Prostate gland (tissue), 2 donors: ENCODE measurements around the gene PTPRS. TPM values are rescaled to one million over a fixed set of nuclear protein-coding genes. Genes with fewer than 3 reads are reported as not detected.

ENCODE experiments used
- DNase-seq: peaks from one replicate; pipeline ENCODE4 v3.0.0-alpha.2; 2019; ENCODE audit warnings: low spot score
- H3K27ac ChIP-seq, 2 donors: fragments of 200-600 bp; sonication (generic); 2 replicates each; pipeline ENCODE4 v1.5.1; 2017 to 2019
- H3K27me3 ChIP-seq: fragments of 200-600 bp; sonication (generic); replicated peaks from 2 replicates; pipeline ENCODE4 v1.5.1; 2019; ENCODE audit not compliant: insufficient read depth
- H3K36me3 ChIP-seq, 2 donors: fragments of 200-600 bp; sonication (generic); 1 replicate in 1 of 2; 2 replicates in 1 of 2; pipeline versions ENCODE4 v1.5.1 to v1.8.1; 2017 to 2019
- H3K4me1 ChIP-seq: fragments of 200-600 bp; sonication (generic); replicated peaks from 2 replicates; pipeline ENCODE4 v1.5.1; 2019
- H3K4me3 ChIP-seq, 2 donors: fragments of 200-600 bp; sonication (generic); 2 replicates each; pipeline ENCODE4 v1.5.1; 2017 to 2019
- H3K9me3 ChIP-seq: fragments of 200-600 bp; sonication (generic); 2 replicates; pipeline ENCODE4 v1.5.1; 2017
- CTCF ChIP-seq, 4 experiments: fragments of 200-600 bp in 2 of 4; fragments of 450-650 bp in 2 of 4; sonication (generic) in 2 of 4; IDR thresholded peaks; 1 replicate in 3 of 4; 2 replicates in 1 of 4; pipeline ENCODE4 v1.5.1; 2016 to 2019; ENCODE audit warnings: antibody characterized with exemption in 4 of 4, mild to moderate bottlenecking in 2 of 4, moderate library complexity in 2 of 4
- POLR2A ChIP-seq: fragments of 450-650 bp; IDR thresholded peaks from one replicate; pipeline ENCODE4 v1.6.1; 2016; ENCODE audit warnings: antibody characterized with exemption, mild to moderate bottlenecking
- POLR2AphosphoS5 ChIP-seq: sonication (generic); formaldehyde crosslinking; IDR thresholded peaks from one replicate; pipeline ENCODE4 v1.6.1; 2017; ENCODE audit warnings: antibody characterized with exemption
- WGBS: methylation state at CpG from one replicate; pipeline ENCODE4 v1.1.5; 2018; 5-methylcytosine and 5-hydroxymethylcytosine counted together
- intact Hi-C: fragments of 100-400 bp; cut with DNase I; formaldehyde crosslinking; loops from one replicate; pipeline ENCODE4 v1.14.2; 2022
- total RNA-seq, 2 donors: library from RNA; depleted of rRNA; stranded (reverse); fragments of >200 nt; gene quantifications; one replicate each; pipeline ENCODE4 v1.1.0, GENCODE V29; 2016

PTPRS gene
- total RNA-seq, 2 donors from 2014 or later, result 221 to 379 TPM

GRCh38 chr19:5360003-5360780 lies 19.6 kb upstream of the PTPRS start:
- Histone ChIP-seq H3K36me3 (no peaks in the 10 kb centered on the region), H3K4me1 (no peaks in the 10 kb centered on the region), H3K27ac (no peak overlapping the region), H3K9me3 (no peaks in the 10 kb centered on the region), H3K4me3 (no peak overlapping the region), H3K27me3 (no peaks in the 10 kb centered on the region)
- no peak for DNase-seq
- WGBS, result 22% methylated on average over 9 of the region's 9 CpGs
- TF ChIP-seq CTCF (IDR thresholded peaks at IDR 0.05), result no peak
- no peak for TF ChIP-seq POLR2A
- TF ChIP-seq POLR2AphosphoS5, result no peak
- intact Hi-C loops, result no loop called here

- WGBS, result 59% methylated on average over 9 of the region's 9 CpGs
- H3K27me3 ChIP-seq, result no peaks in the 10 kb centered on the region
- H3K4me3 ChIP-seq, result no peak overlapping the region
- TF ChIP-seq POLR2A, result no peak
- no peak for TF ChIP-seq CTCF (IDR thresholded peaks at IDR 0.05)
- no peak for TF ChIP-seq POLR2AphosphoS5
- H3K9me3 ChIP-seq, result no peaks in the 10 kb centered on the region
- no peaks in the 10 kb centered on the region for H3K4me1 ChIP-seq
- DNase-seq, result no peak
- intact Hi-C loops, result no loop called here
- H3K36me3 ChIP-seq, result no peaks in the 10 kb centered on the region
- no peak overlapping the region for H3K27ac ChIP-seq
Observed at GRCh38 chr19:5358173-5358800, 17.7 kb upstream of the PTPRS start.

GRCh38 chr19:5357584-5357983 lies 17.0 kb upstream of the PTPRS start:
- no peak for DNase-seq
- Histone ChIP-seq H3K9me3 (no peaks in the 10 kb centered on the region), H3K27me3 (no peaks in the 10 kb centered on the region), H3K36me3 (no peaks in the 10 kb centered on the region), H3K27ac (no peak overlapping the region), H3K4me1 (no peaks in the 10 kb centered on the region), H3K4me3 (no peak overlapping the region)
- intact Hi-C loops, result no loop called here
- WGBS, result 76% methylated on average over 4 of the region's 4 CpGs
- no peak for TF ChIP-seq POLR2A
- no peak for TF ChIP-seq POLR2AphosphoS5
- no peak for TF ChIP-seq CTCF (IDR thresholded peaks at IDR 0.05)

- intact Hi-C loops, result no loop called here
- Histone ChIP-seq H3K9me3 (no peaks in the 10 kb centered on the region), H3K36me3 (no peaks in the 10 kb centered on the region), H3K27me3 (no peaks in the 10 kb centered on the region), H3K27ac (no peak overlapping the region), H3K4me1 (no peaks in the 10 kb centered on the region), H3K4me3 (no peak overlapping the region)
- TF ChIP-seq POLR2AphosphoS5, result no peak
- TF ChIP-seq CTCF (IDR thresholded peaks at IDR 0.05), result no peak
- TF ChIP-seq POLR2A, result no peak
- WGBS, result 15% methylated on average over 13 of the region's 13 CpGs
- no peak for DNase-seq
Observed at GRCh38 chr19:5356918-5357317, 16.3 kb upstream of the PTPRS start.

GRCh38 chr19:5356428-5356827 lies 15.8 kb upstream of the PTPRS start:
- 84% methylated on average over 5 of the region's 5 CpGs for WGBS
- H3K9me3 ChIP-seq, result no peaks in the 10 kb centered on the region
- no peak for DNase-seq
- H3K27ac ChIP-seq, result no peak overlapping the region
- H3K4me3 ChIP-seq, result no peak overlapping the region
- H3K27me3 ChIP-seq, result no peaks in the 10 kb centered on the region
- intact Hi-C loops, result no loop called here
- no peaks in the 10 kb centered on the region for H3K4me1 ChIP-seq
- TF ChIP-seq POLR2AphosphoS5 (no peak), CTCF (IDR thresholded peaks at IDR 0.05) (no peak), POLR2A (no peak)
- no peaks in the 10 kb centered on the region for H3K36me3 ChIP-seq
